ENCODE measurements around the gene KRABD2.
"Not testable (repeated sequence)": the region's sequence is repeated elsewhere in the genome, so short reads cannot be mapped to it uniquely, and the experiment has no call there.

Gene KRABD2

GRCh38 chr17:8380049-8380448 lies 3.5 kb upstream of the KRABD2 start:
- Histone ChIP-seq H3F3A (ENCODE audit: insufficient read depth, low read length) (peaks cover 58% of the 10 kb centered on the region), H3K4me3 (ENCODE audit: low read length) (no peak overlapping the region), H3K9ac (ENCODE audit: low read length) (no peak overlapping the region), H3K9me3 (replicated peaks; ENCODE audit: insufficient read depth, low read length) (no peaks in the 10 kb centered on the region), H4K20me1 (ENCODE audit: insufficient read depth, low read length) (peaks cover 30% of the 10 kb centered on the region), H3K4me1 (ENCODE audit: low read length) (peaks cover 26% of the 10 kb centered on the region), H3K27me3 (replicated peaks; ENCODE audit: insufficient read depth, low read length) (no peaks in the 10 kb centered on the region), H3K36me3 (replicated peaks; ENCODE audit: insufficient read depth, low read length) (peaks cover 19% of the 10 kb centered on the region), H3K79me2 (ENCODE audit: low read length) (peaks cover 52% of the 10 kb centered on the region), H3K9me2 (replicated peaks; ENCODE audit: insufficient read depth, low read length) (no peaks in the 10 kb centered on the region), H2AFZ (ENCODE audit: low read length) (no peak overlapping the region), H3K4me2 (ENCODE audit: low read depth, low read length) (peak overlapping the region; percentile 80), H3K27ac (ENCODE audit: low read length) (no peak overlapping the region)
- no peak for TF ChIP-seq EZH2phosphoT487 (IDR thresholded peaks at IDR 0.05; ENCODE audit: low read length)
- no peak for DNase-seq

- H3K79me2 ChIP-seq (ENCODE audit: low read length), result peaks cover 52% of the 10 kb centered on the region
- peaks cover 30% of the 10 kb centered on the region for H4K20me1 ChIP-seq (ENCODE audit: insufficient read depth, low read length)
- H3K36me3 ChIP-seq (replicated peaks; ENCODE audit: insufficient read depth, low read length), result peaks cover 19% of the 10 kb centered on the region
- H3K4me3 ChIP-seq (ENCODE audit: low read length); H3K9me2 ChIP-seq (replicated peaks; ENCODE audit: insufficient read depth, low read length); H3K27ac ChIP-seq (ENCODE audit: low read length); H3K4me2 ChIP-seq (ENCODE audit: low read depth, low read length); H3K9me3 ChIP-seq (replicated peaks; ENCODE audit: insufficient read depth, low read length); DNase-seq; H2AFZ ChIP-seq (ENCODE audit: low read length); H3K27me3 ChIP-seq (replicated peaks; ENCODE audit: insufficient read depth, low read length); H3K9ac ChIP-seq (ENCODE audit: low read length): not testable (repeated sequence)
- H3K4me1 ChIP-seq (ENCODE audit: low read length), result peaks cover 26% of the 10 kb centered on the region
- peaks cover 58% of the 10 kb centered on the region for H3F3A ChIP-seq (ENCODE audit: insufficient read depth, low read length)
These were observed 1.6 kb upstream of the KRABD2 start for GRCh38 chr17:8378117-8378516.

GRCh38 chr17:8377422-8377821 lies 918 bp upstream of the KRABD2 start:
- no peak for DNase-seq
- Histone ChIP-seq H3K4me1 (ENCODE audit: low read length) (peaks cover 32% of the 10 kb centered on the region), H3K79me2 (ENCODE audit: low read length) (peaks cover 46% of the 10 kb centered on the region), H4K20me1 (ENCODE audit: insufficient read depth, low read length) (peaks cover 30% of the 10 kb centered on the region), H3K4me3 (ENCODE audit: low read length) (no peak overlapping the region), H3K9ac (ENCODE audit: low read length) (no peak overlapping the region; the same call in 1 of the 2 replicates), H2AFZ (ENCODE audit: low read length) (no peak overlapping the region), H3K27me3 (replicated peaks; ENCODE audit: insufficient read depth, low read length) (no peaks in the 10 kb centered on the region), H3K9me2 (replicated peaks; ENCODE audit: insufficient read depth, low read length) (no peaks in the 10 kb centered on the region), H3F3A (ENCODE audit: insufficient read depth, low read length) (peaks cover 64% of the 10 kb centered on the region), H3K9me3 (replicated peaks; ENCODE audit: insufficient read depth, low read length) (no peaks in the 10 kb centered on the region), H3K4me2 (ENCODE audit: low read depth, low read length) (peak overlapping the region; percentile 61), H3K36me3 (replicated peaks; ENCODE audit: insufficient read depth, low read length) (peaks cover 19% of the 10 kb centered on the region), H3K27ac (ENCODE audit: low read length) (peak overlapping the region; percentile 70; the same call in 1 of the 2 replicates)
- no peak for TF ChIP-seq CTCF (IDR thresholded peaks at IDR 0.05; ENCODE audit: low read length)
- no peak for TF ChIP-seq EZH2phosphoT487 (IDR thresholded peaks at IDR 0.05; ENCODE audit: low read length)
- no peak for TF ChIP-seq EZH2 (optimal IDR thresholded peaks at IDR 0.05; ENCODE audit: low read depth, low read length)

GRCh38 chr17:8375738-8376259 lies 705 bp downstream of the KRABD2 start:
- Histone ChIP-seq H3K4me1 (ENCODE audit: low read length) (peaks cover 34% of the 10 kb centered on the region), H3F3A (ENCODE audit: insufficient read depth, low read length) (peaks cover 56% of the 10 kb centered on the region), H3K9me2 (replicated peaks; ENCODE audit: insufficient read depth, low read length) (no peaks in the 10 kb centered on the region), H3K4me3 (ENCODE audit: low read length) (peak overlapping the region; percentile 72), H4K20me1 (ENCODE audit: insufficient read depth, low read length) (peaks cover 24% of the 10 kb centered on the region), H3K36me3 (replicated peaks; ENCODE audit: insufficient read depth, low read length) (peaks cover 13% of the 10 kb centered on the region), H3K4me2 (ENCODE audit: low read depth, low read length) (peak overlapping the region; percentile 61), H3K79me2 (ENCODE audit: low read length) (peaks cover 29% of the 10 kb centered on the region), H2AFZ (ENCODE audit: low read length) (peak overlapping the region; percentile 28), H3K9ac (ENCODE audit: low read length) (peak overlapping the region; percentile 55; the same call in 1 of the 2 replicates), H3K27ac (ENCODE audit: low read length) (peak overlapping the region; percentile 27; the same call in 1 of the 2 replicates), H3K9me3 (replicated peaks; ENCODE audit: insufficient read depth, low read length) (no peaks in the 10 kb centered on the region), H3K27me3 (replicated peaks; ENCODE audit: insufficient read depth, low read length) (no peaks in the 10 kb centered on the region)
- DNase-seq, result no peak
- TF ChIP-seq CTCF (IDR thresholded peaks at IDR 0.05; ENCODE audit: low read length) (no peak), EZH2 (optimal IDR thresholded peaks at IDR 0.05; ENCODE audit: low read depth, low read length) (no peak)

- H3K27me3 ChIP-seq (replicated peaks; ENCODE audit: insufficient read depth, low read length); H3K9ac ChIP-seq (ENCODE audit: low read length); DNase-seq; H3K9me3 ChIP-seq (replicated peaks; ENCODE audit: insufficient read depth, low read length); H3K4me2 ChIP-seq (ENCODE audit: low read depth, low read length); H3K36me3 ChIP-seq (replicated peaks; ENCODE audit: insufficient read depth, low read length); H4K20me1 ChIP-seq (ENCODE audit: insufficient read depth, low read length); H2AFZ ChIP-seq (ENCODE audit: low read length); H3K27ac ChIP-seq (ENCODE audit: low read length); H3K9me2 ChIP-seq (replicated peaks; ENCODE audit: insufficient read depth, low read length); H3K4me3 ChIP-seq (ENCODE audit: low read length): not testable (repeated sequence)
- peaks cover 10% of the 10 kb centered on the region for H3K79me2 ChIP-seq (ENCODE audit: low read length)
- peaks cover 37% of the 10 kb centered on the region for H3F3A ChIP-seq (ENCODE audit: insufficient read depth, low read length)
- peaks cover 25% of the 10 kb centered on the region for H3K4me1 ChIP-seq (ENCODE audit: low read length)
These were observed 2.6 kb downstream of the KRABD2 start for GRCh38 chr17:8373856-8374255.
